Right lobe of liver (tissue), 4 donors: Measurements from ENCODE around the gene CD58.

Source experiments
- CTCF ChIP-seq, 4 donors: fragments of 200-600 bp in 3 of 4; fragments of 450-650 bp in 1 of 4; IDR thresholded peaks; one replicate each; pipeline versions ENCODE4 v1.5.1 to v1.8.0; 2016 to 2022; ENCODE audit warnings: antibody characterized with exemption in 4 of 4, mild to moderate bottlenecking in 2 of 4
- POLR2A ChIP-seq: fragments of 450-650 bp; IDR thresholded peaks from one replicate; pipeline ENCODE4 v1.6.1; 2017; ENCODE audit warnings: antibody characterized with exemption, mild to moderate bottlenecking
- donor health status: DM: no; HTN: no; CAD: no.
- donor health status: DM: no; HTN: no; CAD: no.
- donor health status: DM: no; HTN: yes; CAD: no.

GRCh38 chr1:116504308-116505156, 66.3 kb downstream of the CD58 start:
- TF ChIP-seq CTCF (IDR thresholded peaks at IDR 0.05) = no peak
- TF ChIP-seq POLR2A = no peak
